A673 (cell line): ENCODE measurements around the gene ZFYVE21. TPM values are rescaled to one million over a fixed set of nuclear protein-coding genes. Genes with fewer than 3 reads are reported as not detected.

Experiments
- BruUV-seq: library from RNA; stranded (reverse); fragments of 400-500 nt; replicated peaks from 2 replicates; lab custom pipeline; 2021; lab: Mats Ljungman, UMichigan
- CTCF ChIA-PET: fragments of 300-600 bp; sonication (Branson Sonifier 250); formaldehyde crosslinking; loops from one replicate; lab custom pipeline; 2022; ENCODE audit warnings: antibody characterized with exemption; lab: Charles Lee
- POLR2A ChIA-PET: fragments of 300-600 bp; sonication (Branson Sonifier 250); formaldehyde crosslinking; loops from one replicate; lab custom pipeline; 2022; ENCODE audit warnings: antibody characterized with exemption; ENCODE audit not compliant: low non-redundant PET; lab: Charles Lee
- DNase-seq: peaks from one replicate; pipeline ENCODE4 v3.0.0-alpha.2; 2015; ENCODE audit warnings: low spot score
- H3K27ac ChIP-seq: fragments of 200-600 bp; sonication (generic); 2 replicates; pipeline ENCODE4 v1.5.1; 2016; ENCODE audit warnings: mixed run types, low read depth, mild to moderate bottlenecking, mixed read lengths, antibody characterized with exemption, low read length; ENCODE audit not compliant: poor library complexity, severe bottlenecking
- H3K27me3 ChIP-seq: fragments of 200-600 bp; sonication (generic); replicated peaks from 2 replicates; pipeline ENCODE4 v1.6.1; 2017; ENCODE audit warnings: mixed run types, low read depth, mild to moderate bottlenecking, mixed read lengths, antibody characterized with exemption, low read length; ENCODE audit not compliant: insufficient read depth, poor library complexity
- H3K36me3 ChIP-seq: fragments of 200-600 bp; sonication (generic); 2 replicates; pipeline ENCODE4 v1.6.1; 2016; ENCODE audit warnings: mixed run types, mild to moderate bottlenecking, mixed read lengths, antibody characterized with exemption, low read length; ENCODE audit not compliant: insufficient read depth, poor library complexity, severe bottlenecking
- H3K4me1 ChIP-seq: fragments of 200-600 bp; sonication (generic); 2 replicates; pipeline ENCODE4 v1.6.1; 2017; ENCODE audit warnings: mixed run types, mild to moderate bottlenecking, mixed read lengths, antibody characterized with exemption, low read length; ENCODE audit not compliant: insufficient read depth, poor library complexity, severe bottlenecking
- H3K4me3 ChIP-seq: fragments of 200-600 bp; sonication (generic); 2 replicates; pipeline ENCODE4 v1.5.1; 2016; ENCODE audit warnings: low read depth, mixed run types, mild to moderate bottlenecking, mixed read lengths, low read length; ENCODE audit not compliant: poor library complexity, severe bottlenecking
- H3K9me3 ChIP-seq: fragments of 200-600 bp; sonication (generic); 2 replicates; pipeline ENCODE4 v1.6.1; 2016; ENCODE audit warnings: mixed run types, low read depth, mild to moderate bottlenecking, mixed read lengths, antibody characterized with exemption, low read length; ENCODE audit not compliant: poor library complexity, severe bottlenecking
- EZH2 ChIP-seq: fragments of 200-600 bp; sonication (generic); IDR thresholded peaks from 2 replicates; pipeline ENCODE4 v1.6.1; 2017; ENCODE audit warnings: borderline replicate concordance, low read depth, mild to moderate bottlenecking, mixed read lengths, antibody characterized with exemption, low read length; ENCODE audit not compliant: poor library complexity, severe bottlenecking
- intact Hi-C: fragments of 100-400 bp; cut with micrococcal nuclease; formaldehyde crosslinking; loops from one replicate; pipeline ENCODE4 v1.10.0; 2022; ENCODE audit not compliant: unreplicated experiment
- total RNA-seq: library from RNA; stranded (reverse); gene quantifications from 2 replicates; pipeline ENCODE4 v1.2.3, GENCODE V29; 2021
- TF ChIP-seq, protein P1 (sequence below): fragments of 300-800, 200-600 bp; sonication (generic); conservative IDR thresholded peaks from 2 replicates; pipeline ENCODE4 v1.5.1; 2017; ENCODE audit warnings: low read depth, mild to moderate bottlenecking, antibody characterized with exemption, low read length, moderate library complexity, mixed read lengths

The ZFYVE21 gene
- total RNA-seq, 1 experiment from 2014 or later, result 35.7 TPM

- no peak for TF ChIP-seq EZH2
- TF ChIP-seq, protein P1, sequence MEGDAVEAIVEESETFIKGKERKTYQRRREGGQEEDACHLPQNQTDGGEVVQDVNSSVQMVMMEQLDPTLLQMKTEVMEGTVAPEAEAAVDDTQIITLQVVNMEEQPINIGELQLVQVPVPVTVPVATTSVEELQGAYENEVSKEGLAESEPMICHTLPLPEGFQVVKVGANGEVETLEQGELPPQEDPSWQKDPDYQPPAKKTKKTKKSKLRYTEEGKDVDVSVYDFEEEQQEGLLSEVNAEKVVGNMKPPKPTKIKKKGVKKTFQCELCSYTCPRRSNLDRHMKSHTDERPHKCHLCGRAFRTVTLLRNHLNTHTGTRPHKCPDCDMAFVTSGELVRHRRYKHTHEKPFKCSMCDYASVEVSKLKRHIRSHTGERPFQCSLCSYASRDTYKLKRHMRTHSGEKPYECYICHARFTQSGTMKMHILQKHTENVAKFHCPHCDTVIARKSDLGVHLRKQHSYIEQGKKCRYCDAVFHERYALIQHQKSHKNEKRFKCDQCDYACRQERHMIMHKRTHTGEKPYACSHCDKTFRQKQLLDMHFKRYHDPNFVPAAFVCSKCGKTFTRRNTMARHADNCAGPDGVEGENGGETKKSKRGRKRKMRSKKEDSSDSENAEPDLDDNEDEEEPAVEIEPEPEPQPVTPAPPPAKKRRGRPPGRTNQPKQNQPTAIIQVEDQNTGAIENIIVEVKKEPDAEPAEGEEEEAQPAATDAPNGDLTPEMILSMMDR, result no peak
- BruUV-seq, result no TSS peak
- CTCF ChIA-PET, result no interaction called here
- no peaks in the 10 kb centered on the region for H3K4me1 ChIP-seq
- H3K36me3 ChIP-seq, result peaks cover 54% of the 10 kb centered on the region
- DNase-seq, result no peak
- POLR2A ChIA-PET, result no interaction called here
- intact Hi-C loops, result no loop called here
- H3K27ac ChIP-seq, result no peak overlapping the region
- H3K27me3 ChIP-seq, result no peaks in the 10 kb centered on the region
- H3K4me3 ChIP-seq, result no peak overlapping the region
- H3K9me3 ChIP-seq, result no peaks in the 10 kb centered on the region
Measured at GRCh38 chr14:103685276-103686211, 30.1 kb upstream of the ZFYVE21 start.

DNA sequence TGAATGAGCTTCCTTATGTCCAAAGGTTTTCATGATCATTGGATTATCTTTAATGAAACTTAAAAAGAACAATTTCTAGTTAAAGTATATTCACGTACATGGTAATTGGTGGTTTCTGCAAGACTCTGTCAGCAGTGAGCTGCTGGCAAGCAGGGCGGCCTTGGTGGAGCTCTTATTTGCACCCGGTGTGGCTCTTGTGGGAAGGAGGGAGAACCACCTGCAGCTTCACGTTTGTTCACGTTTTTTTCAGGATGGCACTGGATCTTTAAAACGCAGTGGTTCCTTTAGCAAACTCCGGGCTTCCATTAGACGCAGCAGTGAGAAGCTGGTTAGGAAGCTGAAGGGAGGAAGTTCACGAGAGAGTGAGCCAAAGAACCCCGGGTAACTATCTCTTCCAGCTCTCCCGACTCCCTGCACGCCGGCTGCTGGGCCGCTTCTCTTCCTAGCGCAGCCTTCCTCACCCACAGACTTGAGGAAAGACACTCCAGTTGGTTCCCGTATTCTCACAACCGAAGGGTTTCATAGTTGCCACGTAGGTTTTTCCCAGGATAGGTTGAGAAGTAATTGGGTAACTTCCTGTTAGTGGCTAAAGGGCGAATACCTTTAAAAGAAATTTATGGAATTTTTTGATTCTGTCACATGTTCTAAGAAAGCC lies 28.7 kb upstream of the ZFYVE21 start:
- Histone ChIP-seq H3K27ac (no peak overlapping the region), H3K27me3 (no peaks in the 10 kb centered on the region), H3K4me1 (no peaks in the 10 kb centered on the region), H3K4me3 (no peak overlapping the region), H3K9me3 (no peaks in the 10 kb centered on the region), H3K36me3 (peaks cover 42% of the 10 kb centered on the region)
- CTCF ChIA-PET, result no interaction called here
- no peak for DNase-seq
- TF ChIP-seq EZH2, result no peak
- TF ChIP-seq, protein P1, result no peak
- BruUV-seq, result no TSS peak
- intact Hi-C loops, result no loop called here
- POLR2A ChIA-PET, result no interaction called here

- no peak overlapping the region for H3K4me3 ChIP-seq
- BruUV-seq, result no TSS peak
- H3K9me3 ChIP-seq, result no peaks in the 10 kb centered on the region
- H3K36me3 ChIP-seq, result peaks cover 49% of the 10 kb centered on the region
- ChIA-PET CTCF (no interaction called here), POLR2A (no interaction called here)
- H3K27ac ChIP-seq, result no peak overlapping the region
- intact Hi-C loops, result no loop called here
- TF ChIP-seq, protein P1, result no peak
- no peak for TF ChIP-seq EZH2
- no peaks in the 10 kb centered on the region for H3K4me1 ChIP-seq
- H3K27me3 ChIP-seq, result no peaks in the 10 kb centered on the region
- no peak for DNase-seq
Measured at GRCh38 chr14:103687712-103688111, 27.9 kb upstream of the ZFYVE21 start.
